ENCODE data around the gene CERS6.

DNA sequence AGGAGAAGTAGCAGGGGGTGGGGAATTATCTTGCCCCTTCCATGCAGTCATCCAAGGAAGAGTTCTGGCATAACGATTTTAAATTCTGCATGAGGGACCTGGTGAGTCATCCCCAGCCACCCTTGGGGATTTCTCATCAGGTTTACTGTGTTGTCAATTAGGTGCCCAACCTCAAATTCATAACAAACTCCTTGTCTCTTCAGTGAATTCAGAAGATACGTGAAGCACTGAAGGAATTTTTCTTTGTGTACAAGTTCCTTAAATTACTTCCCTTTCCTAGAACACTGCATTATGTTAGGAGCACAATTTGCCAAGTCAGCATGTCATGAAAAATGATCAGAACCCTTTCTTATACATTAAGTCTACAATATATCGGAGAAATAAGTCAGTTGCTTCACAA lies 275.5 kb downstream of the CERS6 start:
- TF ChIP-seq EZH2 (IDR thresholded peaks at IDR 0.05; ENCODE audit: borderline replicate concordance, low read length), result no peak
- TF ChIP-seq, protein P1, sequence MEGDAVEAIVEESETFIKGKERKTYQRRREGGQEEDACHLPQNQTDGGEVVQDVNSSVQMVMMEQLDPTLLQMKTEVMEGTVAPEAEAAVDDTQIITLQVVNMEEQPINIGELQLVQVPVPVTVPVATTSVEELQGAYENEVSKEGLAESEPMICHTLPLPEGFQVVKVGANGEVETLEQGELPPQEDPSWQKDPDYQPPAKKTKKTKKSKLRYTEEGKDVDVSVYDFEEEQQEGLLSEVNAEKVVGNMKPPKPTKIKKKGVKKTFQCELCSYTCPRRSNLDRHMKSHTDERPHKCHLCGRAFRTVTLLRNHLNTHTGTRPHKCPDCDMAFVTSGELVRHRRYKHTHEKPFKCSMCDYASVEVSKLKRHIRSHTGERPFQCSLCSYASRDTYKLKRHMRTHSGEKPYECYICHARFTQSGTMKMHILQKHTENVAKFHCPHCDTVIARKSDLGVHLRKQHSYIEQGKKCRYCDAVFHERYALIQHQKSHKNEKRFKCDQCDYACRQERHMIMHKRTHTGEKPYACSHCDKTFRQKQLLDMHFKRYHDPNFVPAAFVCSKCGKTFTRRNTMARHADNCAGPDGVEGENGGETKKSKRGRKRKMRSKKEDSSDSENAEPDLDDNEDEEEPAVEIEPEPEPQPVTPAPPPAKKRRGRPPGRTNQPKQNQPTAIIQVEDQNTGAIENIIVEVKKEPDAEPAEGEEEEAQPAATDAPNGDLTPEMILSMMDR (conservative IDR thresholded peaks at IDR 0.05 in 1 of 2, IDR thresholded peaks at IDR 0.05 in 1 of 2; ENCODE audit: extremely low read depth in 1 of 2, insufficient read depth in 1 of 2, low read depth in 1 of 2, low read length in 2 of 2), result no peak

All from mammary epithelial cell (primary cell).